NT2/D1 (cell line): ENCODE results near the gene ABI3BP.
"Not testable (repeated sequence)": the region's sequence is repeated elsewhere in the genome, so short reads cannot be mapped to it uniquely, and the experiment has no call there.

Experiments used
- DNase-seq: peaks from one replicate; pipeline ENCODE4 v3.0.0-alpha.2; 2011; ENCODE audit warnings: low read depth, low spot score
- H3K27me3 ChIP-seq: 2 replicates; pipeline ENCODE4 v1.6.0; 2011; ENCODE audit warnings: mild to moderate bottlenecking; ENCODE audit not compliant: insufficient read length, insufficient read depth
- H3K36me3 ChIP-seq: 2 replicates; pipeline ENCODE4 v1.6.1; 2011; ENCODE audit warnings: mild to moderate bottlenecking, low read length, mixed read lengths; ENCODE audit not compliant: insufficient read depth, insufficient read length
- H3K4me1 ChIP-seq: 2 replicates; pipeline ENCODE4 v1.5.1; 2011; ENCODE audit not compliant: insufficient read depth, insufficient read length
- H3K4me3 ChIP-seq: 2 replicates; pipeline ENCODE4 v1.5.1; 2011; ENCODE audit warnings: low read depth; ENCODE audit not compliant: insufficient read length
- H3K9ac ChIP-seq: 2 replicates; pipeline ENCODE4 v1.6.0; 2011; ENCODE audit warnings: low read depth; ENCODE audit not compliant: insufficient read length
- H3K9me3 ChIP-seq: 2 replicates; pipeline ENCODE4 v1.5.1; 2011; ENCODE audit warnings: mild to moderate bottlenecking, low read length; ENCODE audit not compliant: insufficient read depth
- SUZ12 ChIP-seq: IDR thresholded peaks from 2 replicates; pipeline ENCODE4 v1.6.1; 2011; ENCODE audit not compliant: insufficient read length, insufficient read depth; ENCODE audit errors: extremely low read depth
- YY1 ChIP-seq: IDR thresholded peaks from 2 replicates; pipeline ENCODE4 v1.6.1; 2011; ENCODE audit not compliant: insufficient read length, insufficient read depth
- ZNF274 ChIP-seq: IDR thresholded peaks from 2 replicates; pipeline ENCODE4 v1.6.1; 2011; ENCODE audit warnings: mild to moderate bottlenecking, low read depth, low read length

Gene ABI3BP

DNA sequence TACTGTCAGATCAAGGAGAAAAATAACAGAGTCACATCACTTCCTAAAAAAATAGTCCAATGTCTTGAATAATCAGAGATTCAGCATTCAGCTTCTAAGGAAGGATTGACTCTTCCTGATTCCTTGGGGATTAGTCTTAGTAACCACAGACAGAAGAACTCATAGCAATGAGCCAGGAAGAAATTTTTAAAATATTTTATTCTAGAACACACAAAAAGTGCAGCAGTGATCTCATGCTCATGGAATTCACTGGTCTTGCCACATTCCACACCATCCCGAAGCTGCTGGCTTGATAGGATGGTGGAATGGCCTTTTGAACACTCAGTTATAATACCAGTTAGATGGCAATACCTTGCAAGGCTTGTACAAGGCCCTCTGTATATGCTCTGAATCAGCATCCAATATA lies 43.0 kb upstream of the ABI3BP start:
- Histone ChIP-seq H3K9me3 (peaks cover 4% of the 10 kb centered on the region; the same call in 1 of the 2 replicates), H3K27me3 (no peaks in the 10 kb centered on the region), H3K4me1 (no peaks in the 10 kb centered on the region), H3K4me3 (no peak overlapping the region), H3K36me3 (no peaks in the 10 kb centered on the region), H3K9ac (no peak overlapping the region)
- DNase-seq: peak; percentile 5
- no peak for TF ChIP-seq YY1
- no peak for TF ChIP-seq SUZ12
- no peak for TF ChIP-seq ZNF274

DNA sequence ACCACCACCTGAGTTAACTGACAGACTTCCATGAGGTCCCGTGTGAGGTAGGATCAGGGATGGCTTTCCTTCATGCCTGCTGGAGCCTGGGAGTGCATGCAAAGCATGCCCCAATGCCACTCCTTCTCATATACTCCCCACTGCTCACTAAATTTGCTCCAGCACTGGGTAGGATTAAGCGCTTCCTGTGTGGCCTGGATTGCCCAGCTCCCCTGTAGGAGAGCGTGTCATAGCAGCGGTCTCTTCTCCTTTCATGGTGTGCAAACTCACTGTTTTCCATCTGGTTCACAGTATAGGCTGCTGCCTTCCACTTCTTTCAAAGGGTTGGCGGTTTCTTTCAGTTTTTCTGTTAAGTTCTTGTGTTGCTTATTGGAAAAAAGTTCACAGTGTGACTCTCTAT lies 34.1 kb upstream of the ABI3BP start:
- no peak for TF ChIP-seq SUZ12
- no peak for TF ChIP-seq YY1
- no peak for TF ChIP-seq ZNF274
- no peak for DNase-seq
- no peaks in the 10 kb centered on the region for H3K27me3 ChIP-seq
- peaks cover 7% of the 10 kb centered on the region for H3K4me1 ChIP-seq
- H3K36me3 ChIP-seq: no peaks in the 10 kb centered on the region
- no peak overlapping the region for H3K4me3 ChIP-seq
- H3K9me3 ChIP-seq: no peaks in the 10 kb centered on the region
- no peak overlapping the region for H3K9ac ChIP-seq

DNA sequence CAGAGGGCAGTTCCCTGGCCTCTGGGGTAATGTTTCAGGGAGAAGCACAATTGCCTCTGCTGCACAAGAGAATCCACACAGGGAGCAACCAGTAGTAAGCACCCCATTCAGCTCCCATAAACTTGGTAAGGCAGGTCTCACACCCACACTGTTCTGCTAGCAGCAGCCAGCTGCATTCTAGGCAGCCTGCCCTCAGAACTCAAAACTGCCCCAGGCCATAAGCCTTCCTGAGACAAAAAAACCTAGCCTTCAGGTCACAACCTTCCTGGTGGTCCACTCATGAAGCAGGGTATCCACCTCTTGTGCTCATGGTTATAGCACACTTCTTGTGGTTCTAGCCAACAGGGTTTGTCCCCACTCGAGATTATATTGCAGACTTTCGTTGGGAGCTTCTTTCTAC lies 33.7 kb upstream of the ABI3BP start:
- no peak for DNase-seq
- no peaks in the 10 kb centered on the region for H3K9me3 ChIP-seq
- H3K27me3 ChIP-seq: no peaks in the 10 kb centered on the region
- H3K4me3 ChIP-seq: no peak overlapping the region
- H3K9ac ChIP-seq: no peak overlapping the region
- TF ChIP-seq SUZ12: no peak
- no peak for TF ChIP-seq ZNF274
- no peak for TF ChIP-seq YY1
- H3K36me3 ChIP-seq: no peaks in the 10 kb centered on the region
- H3K4me1 ChIP-seq: peaks cover 7% of the 10 kb centered on the region

DNA sequence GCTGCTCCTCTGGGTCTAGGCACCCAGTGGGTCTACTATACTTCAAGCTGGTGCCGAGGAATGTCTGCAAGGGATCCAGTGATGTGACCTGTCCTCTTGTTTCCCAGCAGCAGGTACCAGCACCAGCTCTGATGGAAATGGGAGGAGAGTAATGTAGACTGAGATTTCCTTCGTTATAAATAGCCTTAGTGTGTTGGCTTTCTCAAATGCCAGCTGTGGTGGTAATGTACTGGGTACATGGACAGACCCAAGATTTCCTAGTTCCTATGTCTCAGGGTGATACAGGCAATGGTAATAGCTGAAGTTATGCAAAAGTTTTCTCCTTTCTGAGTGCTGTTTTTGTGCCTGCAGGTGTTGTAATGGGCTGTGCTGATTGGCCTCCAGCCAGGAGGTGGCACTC lies 33.0 kb upstream of the ABI3BP start:
- Histone ChIP-seq H3K4me1 (peaks cover 7% of the 10 kb centered on the region), H3K36me3 (no peaks in the 10 kb centered on the region), H3K27me3 (no peaks in the 10 kb centered on the region), H3K9ac (no peak overlapping the region), H3K4me3 (no peak overlapping the region), H3K9me3 (no peaks in the 10 kb centered on the region)
- no peak for DNase-seq
- TF ChIP-seq YY1 (no peak), ZNF274 (no peak), SUZ12 (no peak)

DNA sequence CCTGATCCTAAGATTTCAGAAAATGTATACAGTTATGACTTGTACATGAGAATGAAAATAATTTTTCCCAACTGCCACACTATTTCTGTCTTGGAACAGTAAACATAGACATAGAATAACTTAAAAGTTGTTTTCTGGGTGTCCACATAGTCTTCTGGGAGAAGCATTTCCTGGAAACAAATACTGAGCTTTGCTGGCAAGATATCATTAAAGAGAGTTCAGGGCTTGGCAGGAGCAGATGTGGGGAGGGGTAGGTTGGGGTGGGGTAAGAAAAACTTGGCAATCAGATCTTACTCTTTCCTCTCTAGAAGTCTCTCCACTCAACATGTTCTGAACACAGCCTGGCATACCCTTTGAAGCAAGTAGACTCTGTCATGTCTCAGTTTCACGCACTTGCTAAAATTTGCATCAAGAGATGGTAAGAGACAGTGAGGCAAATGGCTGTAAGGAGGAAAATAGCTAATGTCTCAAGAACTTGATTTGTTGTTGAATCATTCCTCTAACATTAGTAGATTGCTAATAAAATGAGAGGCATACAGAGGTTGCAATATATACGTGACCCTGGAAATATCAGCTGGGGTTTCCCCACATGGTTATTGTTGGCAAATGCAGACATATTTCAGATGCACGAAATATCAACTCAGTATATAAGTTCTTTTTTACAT lies 27.3 kb upstream of the ABI3BP start:
- Histone ChIP-seq H3K9ac (no peak overlapping the region), H3K4me3 (no peak overlapping the region), H3K27me3 (no peaks in the 10 kb centered on the region), H3K9me3 (no peaks in the 10 kb centered on the region), H3K4me1 (no peaks in the 10 kb centered on the region), H3K36me3 (no peaks in the 10 kb centered on the region)
- no peak for DNase-seq
- TF ChIP-seq SUZ12 (no peak), YY1 (no peak), ZNF274 (no peak)

DNA sequence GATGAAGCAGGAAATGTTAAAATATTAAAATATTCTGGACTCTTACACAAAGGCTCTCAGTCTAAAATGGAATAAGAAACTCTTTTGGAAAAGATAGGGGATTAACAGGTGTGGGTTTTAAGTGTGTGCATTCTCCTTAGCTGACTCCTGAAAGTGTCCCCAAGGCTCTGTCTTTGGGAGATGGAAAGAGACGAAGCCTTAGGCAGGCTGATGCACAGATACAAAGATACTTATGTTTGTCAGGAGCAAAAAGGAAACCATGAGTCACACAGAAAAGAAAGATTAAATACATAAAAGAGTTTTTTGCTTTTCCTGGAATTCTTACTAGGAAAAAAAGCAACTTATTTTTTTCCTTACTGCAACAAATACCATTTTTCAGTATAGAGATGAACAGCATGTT lies 23.8 kb upstream of the ABI3BP start:
- H3K4me1 ChIP-seq: no peaks in the 10 kb centered on the region

DNA sequence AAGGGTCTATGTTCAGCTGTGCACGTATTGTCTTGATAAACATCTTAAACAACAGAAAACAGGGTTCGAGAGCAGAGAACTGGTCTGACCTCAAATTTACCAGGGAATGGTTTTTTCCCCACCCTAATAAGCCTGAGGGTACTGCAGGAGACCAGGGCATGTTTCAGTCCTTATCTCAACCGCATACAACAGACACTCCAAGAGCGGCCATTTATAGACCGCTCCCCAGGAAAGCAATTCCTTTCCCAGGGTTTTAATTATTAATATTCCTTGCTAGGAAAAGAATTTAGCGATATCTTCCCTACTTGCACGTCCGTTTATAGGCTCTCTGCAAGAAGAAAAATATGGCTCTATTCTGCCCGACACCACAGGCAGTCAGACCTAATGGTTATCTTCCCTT lies 19.1 kb upstream of the ABI3BP start:
- not testable (repeated sequence) for H3K9ac ChIP-seq, H3K36me3 ChIP-seq, H3K4me3 ChIP-seq, H3K27me3 ChIP-seq, DNase-seq, H3K4me1 ChIP-seq
- H3K9me3 ChIP-seq: peaks cover 25% of the 10 kb centered on the region

More for the DNA sequence above, 23.8 kb upstream of the ABI3BP start:
- peaks cover 7% of the 10 kb centered on the region for H3K9me3 ChIP-seq
- H3K9ac ChIP-seq: no peak overlapping the region
- TF ChIP-seq SUZ12: no peak
- no peaks in the 10 kb centered on the region for H3K36me3 ChIP-seq
- H3K27me3 ChIP-seq: no peaks in the 10 kb centered on the region
- no peak for DNase-seq
- H3K4me3 ChIP-seq: no peak overlapping the region

DNA sequence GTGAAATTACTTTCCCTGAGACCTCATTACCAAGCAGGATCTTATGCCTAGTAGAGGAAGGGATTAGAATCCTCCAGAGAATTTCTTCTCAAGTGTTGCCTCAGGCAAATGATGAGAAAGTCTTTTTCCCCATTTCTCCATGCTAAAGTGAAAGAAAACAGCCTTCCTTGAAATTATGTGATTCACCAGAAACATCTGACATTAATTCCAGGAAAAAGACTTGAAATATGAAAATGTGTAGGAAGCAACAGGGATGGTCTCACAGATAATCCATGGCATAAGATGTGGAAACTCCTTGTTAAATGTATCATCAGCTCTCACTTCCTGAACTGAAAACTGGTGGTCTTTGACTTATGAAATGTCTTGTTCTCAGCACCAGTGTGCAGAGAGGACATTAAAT lies 17.9 kb upstream of the ABI3BP start:
- no peaks in the 10 kb centered on the region for H3K27me3 ChIP-seq
- no peak overlapping the region for H3K4me3 ChIP-seq
- no peak overlapping the region for H3K9ac ChIP-seq
- H3K9me3 ChIP-seq: peaks cover 25% of the 10 kb centered on the region
- TF ChIP-seq SUZ12: no peak
- TF ChIP-seq ZNF274: no peak
- no peak for TF ChIP-seq YY1
- H3K4me1 ChIP-seq: no peaks in the 10 kb centered on the region
- no peaks in the 10 kb centered on the region for H3K36me3 ChIP-seq
- no peak for DNase-seq
